SU-DHL-6 (cell line): ENCODE measurements around the gene MANSC4.

Experiments used
- CTCF ChIP-seq: fragments of 200-600 bp; sonication (generic); IDR thresholded peaks from one replicate; pipeline ENCODE4 v1.5.1; 2017; ENCODE audit warnings: antibody characterized with exemption, mild to moderate bottlenecking, low read length, moderate library complexity; ENCODE audit not compliant: insufficient read depth, poor library complexity, severe bottlenecking
- EZH2phosphoT487 ChIP-seq: fragments of 200-600 bp; sonication (generic), shearing (Covaris generic); conservative IDR thresholded peaks from 2 replicates; pipeline ENCODE4 v1.6.1; 2018; ENCODE audit warnings: mild to moderate bottlenecking, antibody characterized with exemption, low read length, moderate library complexity, mixed read lengths

- TF ChIP-seq CTCF (no peak), EZH2phosphoT487 (no peak)
Observed at GRCh38 chr12:27733791-27734190, 46.2 kb downstream of the MANSC4 start.
